COLO668 (cell line): ENCODE measurements around the gene SLC36A2.

ENCODE experiments used
- DNase-seq: peaks from one replicate; lab custom pipeline; 2025; ENCODE audit not compliant: unreplicated experiment; lab: John Stamatoyannopoulos, UW

SLC36A2 gene

DNA sequence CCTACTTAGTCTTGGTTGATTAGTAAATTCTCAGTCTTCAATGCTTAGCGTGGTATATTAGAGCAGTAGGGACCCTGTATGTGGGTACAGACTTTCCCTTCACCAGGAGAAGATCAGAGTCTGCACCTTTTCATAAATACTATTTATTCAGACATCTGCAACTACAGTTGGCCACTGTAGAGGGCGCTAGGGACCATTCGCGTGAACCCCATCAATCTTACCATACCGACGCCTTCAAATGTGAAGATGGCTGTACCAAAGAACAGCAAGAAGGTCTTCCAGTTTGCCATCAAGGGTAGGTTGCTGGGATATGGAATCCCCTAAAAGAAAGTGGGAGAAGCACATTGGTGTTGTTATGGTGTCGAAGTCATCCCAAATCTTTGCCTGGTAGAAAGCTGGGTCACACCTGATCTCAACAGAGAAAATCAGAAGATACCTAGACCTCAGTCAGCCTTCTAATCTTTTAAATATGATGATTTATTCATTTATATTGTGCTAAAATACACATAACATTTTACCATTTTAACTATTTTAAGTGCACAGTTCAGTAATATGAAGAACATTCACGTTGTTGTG is 62.9 kb downstream of the SLC36A2 start:
- DNase-seq, result no peak

DNA sequence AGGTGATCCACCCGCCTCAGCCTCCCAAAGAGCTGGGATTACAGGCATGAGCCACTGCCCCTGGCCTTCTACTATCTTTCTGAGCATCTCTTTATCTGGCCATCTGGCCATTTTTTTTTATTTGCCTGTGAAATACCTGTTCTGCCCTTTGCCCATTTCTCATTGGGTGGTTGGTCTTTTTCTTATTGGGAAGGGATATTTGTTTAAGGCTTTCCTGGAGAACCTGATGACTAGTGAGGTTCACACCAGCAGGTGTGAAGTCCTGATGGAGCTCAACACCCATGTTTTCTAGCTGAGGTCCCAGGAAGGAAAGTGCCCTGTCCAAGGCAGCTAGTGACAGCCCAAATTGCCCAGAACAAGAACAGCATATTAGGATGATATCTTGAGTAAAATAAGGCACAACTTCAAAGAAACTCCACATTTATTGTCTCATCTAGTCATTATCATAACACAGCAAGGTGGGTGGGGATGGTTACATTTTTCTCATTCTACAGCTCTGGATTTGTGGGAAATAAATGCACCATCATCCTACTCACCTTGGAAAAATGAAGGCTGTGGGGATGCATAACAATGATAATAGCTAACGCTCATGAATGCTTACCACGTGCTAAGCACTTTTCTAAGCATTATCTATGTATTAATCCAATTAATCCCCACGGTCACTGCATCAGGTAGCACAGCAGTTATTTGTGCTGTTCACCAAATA is 64.1 kb downstream of the SLC36A2 start:
- no peak for DNase-seq

DNA sequence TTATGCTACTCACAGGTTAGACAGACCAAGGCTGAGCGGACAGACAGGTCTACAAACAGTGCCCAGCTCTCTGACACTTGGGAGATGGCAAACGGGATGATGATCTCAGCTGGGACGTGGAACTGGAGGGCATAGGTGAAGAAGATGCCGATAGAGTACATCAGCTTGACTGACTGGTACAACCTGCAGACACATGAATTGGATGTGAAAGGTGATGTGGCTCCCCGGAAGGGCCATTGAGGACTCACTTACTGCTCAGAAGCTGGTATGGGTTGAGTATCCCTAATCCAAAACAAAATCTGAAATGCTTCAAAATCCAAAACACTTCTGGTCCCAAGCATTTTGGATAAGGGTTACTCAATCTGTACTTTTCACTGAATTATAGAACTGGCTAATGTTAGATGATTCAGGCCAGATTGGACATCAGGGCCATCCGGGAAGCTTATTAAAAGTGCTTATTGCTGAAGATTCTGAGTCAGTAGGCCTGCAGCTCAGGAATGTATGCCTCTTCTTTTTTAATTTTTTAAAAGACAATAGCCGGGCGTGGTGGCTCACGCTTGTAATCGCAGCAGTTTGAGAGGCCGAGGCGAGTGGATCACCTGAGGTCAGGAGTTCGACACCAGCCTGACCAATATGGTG is 66.2 kb downstream of the SLC36A2 start:
- no peak for DNase-seq

DNA sequence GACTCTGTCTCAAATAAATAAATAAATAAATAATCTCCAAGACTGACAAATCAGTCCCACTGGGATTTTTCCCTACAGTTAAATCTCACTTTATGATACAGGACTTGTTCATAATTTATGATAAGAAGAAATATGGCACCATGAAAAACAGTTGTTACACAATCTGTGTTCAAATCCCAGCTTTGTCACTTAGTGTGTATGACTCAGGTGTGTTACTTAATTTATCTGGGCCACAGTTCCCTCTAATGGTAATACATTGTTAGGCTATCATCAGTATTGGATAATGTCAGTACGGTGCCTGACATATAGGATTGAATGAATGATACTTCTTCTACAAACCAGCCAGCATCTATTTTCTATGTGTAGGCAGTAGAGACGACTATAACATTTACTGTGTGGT is 66.9 kb downstream of the SLC36A2 start:
- DNase-seq, result no peak

DNA sequence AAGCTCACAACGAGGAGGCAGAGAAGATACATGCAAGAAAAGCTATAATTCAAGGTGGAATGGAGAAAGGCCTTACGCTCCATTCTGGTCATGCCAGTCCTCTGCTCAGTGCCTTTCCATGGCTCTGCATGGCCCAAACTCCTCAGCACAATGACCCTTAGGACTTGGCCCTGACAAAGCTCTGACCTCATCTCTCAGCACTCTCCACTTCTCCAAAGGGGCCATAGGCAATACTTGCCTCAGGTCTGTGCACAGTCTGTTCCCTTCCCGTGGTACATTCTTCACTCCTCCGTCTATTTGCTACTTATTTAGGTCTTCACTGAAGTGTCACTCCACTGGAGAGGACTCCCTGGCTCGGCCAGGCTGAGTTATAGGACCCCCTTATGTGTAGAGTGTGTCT is 68.5 kb downstream of the SLC36A2 start:
- no peak for DNase-seq

DNA sequence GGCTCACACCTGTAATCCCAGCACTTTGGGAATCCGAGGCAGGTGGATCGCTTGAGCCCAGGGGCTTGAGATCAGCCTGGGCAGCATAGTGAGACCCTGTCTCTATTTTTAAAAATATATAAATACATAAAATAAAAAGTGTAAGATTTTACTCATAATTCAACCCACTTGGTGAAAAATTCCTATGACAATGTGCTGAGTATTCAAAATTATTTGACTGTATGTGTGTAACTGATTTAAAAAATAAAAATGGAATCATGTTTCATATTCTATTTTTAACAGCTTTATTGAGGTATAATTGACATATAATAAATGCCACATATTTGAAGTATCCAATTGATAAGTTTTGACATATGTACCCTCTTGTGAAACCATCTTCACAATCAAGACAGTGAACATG is 71.6 kb downstream of the SLC36A2 start:
- no peak for DNase-seq

DNA sequence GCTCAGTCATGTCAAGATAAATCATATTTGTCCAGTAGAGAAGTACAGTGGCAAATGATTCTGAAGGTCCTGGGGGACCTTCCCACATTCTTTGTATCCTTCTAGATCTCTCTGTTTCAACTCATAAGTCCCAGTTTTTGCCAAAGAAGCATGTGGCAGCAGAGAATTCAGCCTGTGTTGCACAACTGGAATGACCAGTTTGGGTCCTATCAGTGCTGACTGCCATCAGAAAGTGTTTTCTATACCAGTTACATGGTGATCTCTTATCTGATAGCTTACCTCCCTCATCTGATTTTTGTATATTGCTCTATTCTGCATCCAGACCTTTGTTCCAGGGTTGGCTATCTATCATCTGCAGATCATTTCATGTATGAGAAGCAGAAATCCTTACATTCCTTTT is 72.7 kb downstream of the SLC36A2 start:
- no peak for DNase-seq

DNA sequence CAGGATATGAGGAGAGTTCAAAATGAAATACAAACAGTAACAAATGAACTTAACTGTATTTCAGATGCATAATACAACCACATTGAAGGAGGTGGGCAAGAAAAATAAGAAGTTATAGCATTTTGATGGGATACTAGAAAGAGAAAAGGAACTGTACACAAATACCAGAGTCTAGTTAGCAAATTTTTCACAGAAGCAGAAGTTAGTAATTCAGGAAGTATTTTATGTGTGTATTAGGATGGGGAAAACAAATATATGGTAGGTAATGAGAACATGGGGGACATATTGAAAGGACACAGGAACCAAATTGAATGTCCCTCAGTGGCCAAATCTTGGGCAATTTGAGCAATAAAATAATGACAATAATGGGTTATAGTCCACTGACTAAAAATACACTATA is 76.0 kb downstream of the SLC36A2 start:
- DNase-seq, result no peak

DNA sequence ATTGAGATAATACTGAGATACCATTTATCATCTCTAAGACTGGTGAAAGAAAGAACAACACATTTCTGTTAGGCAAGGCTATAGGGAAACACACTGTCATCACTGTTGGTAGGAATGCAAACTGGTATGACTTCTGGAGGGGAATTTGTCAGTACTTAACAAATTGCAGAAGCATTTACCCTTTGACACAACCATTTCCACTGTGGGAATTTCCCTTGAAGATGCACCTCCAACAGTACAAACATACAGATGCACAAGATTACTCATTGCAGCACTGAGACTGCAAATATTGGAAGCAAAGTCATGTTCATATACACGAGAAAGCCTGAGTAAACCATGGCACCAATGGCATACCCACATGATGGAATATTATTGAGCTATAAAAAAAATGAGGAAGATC is 76.8 kb downstream of the SLC36A2 start:
- DNase-seq, result no peak

DNA sequence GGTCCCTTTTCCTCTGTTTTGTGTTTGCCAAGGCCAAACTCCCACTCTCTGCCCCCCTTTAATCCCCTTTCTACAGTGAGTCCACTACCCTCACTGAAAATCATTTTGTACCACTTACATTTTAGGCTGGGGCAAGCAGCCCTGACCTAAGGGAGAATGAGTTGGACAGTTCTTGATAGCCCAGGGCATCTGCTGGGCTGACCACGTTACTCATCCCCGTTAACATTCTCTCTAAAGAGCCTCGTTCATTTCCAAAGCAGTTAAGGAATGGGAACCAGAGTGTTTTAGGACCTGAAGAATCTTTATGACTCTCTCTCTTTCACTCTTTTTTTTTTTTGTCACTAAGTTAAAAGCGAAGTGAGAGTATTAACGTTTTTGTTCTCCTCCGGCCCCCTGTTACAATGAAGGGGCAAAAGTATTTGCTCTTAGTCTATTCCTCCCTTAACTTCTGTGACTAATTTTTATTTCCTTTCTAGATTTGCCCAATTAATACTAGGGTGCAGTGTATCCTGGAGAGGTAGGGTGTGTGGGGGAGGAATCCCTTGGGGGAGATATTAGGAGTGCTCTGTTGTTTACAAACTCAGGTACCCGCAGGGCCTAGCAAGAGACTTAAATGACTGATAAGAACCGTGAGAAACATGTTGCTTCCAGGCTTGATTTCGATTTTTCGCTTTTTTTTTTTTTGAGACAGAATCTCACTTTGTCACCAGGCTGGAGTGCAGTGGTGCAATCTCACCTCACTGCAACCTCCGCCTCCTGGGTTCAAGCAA is 79.7 kb downstream of the SLC36A2 start:
- DNase-seq, result no peak
